Pancreas (tissue), 10 donors: ENCODE data around the gene LILRA6. TPM values are rescaled to one million over a fixed set of nuclear protein-coding genes. Genes with fewer than 3 reads are reported as not detected.

Source experiments
- ATAC-seq, 4 donors: fragments of 200-7000 bp; cut with Tn5 transposase; one replicate each; pipeline versions ENCODE4 v1.8.0 to v1.9.1; 2020; ENCODE audit warnings: mild to moderate bottlenecking in 4 of 4, moderate library complexity in 4 of 4
- DNase-seq, 6 donors: peaks; one replicate each; pipeline ENCODE4 v3.0.0-alpha.2; 2020
- FAIRE-seq: peaks from 2 replicates; lab custom pipeline; 2012; peaks lifted over from hg19 to GRCh38; lab: Jason Lieb, UNC
- H3K27ac ChIP-seq, 4 donors: fragments of 200-600 bp; sonication (generic); 1 replicate in 3 of 4; 2 replicates in 1 of 4; pipeline versions ENCODE4 v1.5.0 to v1.8.0; 2020
- H3K27me3 ChIP-seq, 4 donors: fragments of 200-600 bp; one replicate each; pipeline ENCODE4 v1.8.0; 2021
- H3K36me3 ChIP-seq, 3 donors: fragments of 200-600 bp; sonication (generic) in 1 of 3; one replicate each; pipeline versions ENCODE4 v1.5.0 to v1.8.0; 2020 to 2021
- H3K4me1 ChIP-seq, 3 donors: fragments of 200-600 bp; one replicate each; pipeline ENCODE4 v1.8.0; 2021
- H3K4me3 ChIP-seq, 4 donors: fragments of 200-600 bp; sonication (generic) in 2 of 4; one replicate each; pipeline versions ENCODE4 v1.5.0 to v1.8.0; 2020 to 2021
- H3K9me3 ChIP-seq, 4 donors: fragments of 200-600 bp; one replicate each; pipeline ENCODE4 v1.8.0; 2021
- CTCF ChIP-seq, 4 donors: fragments of 200-600 bp; sonication (generic) in 3 of 4; IDR thresholded peaks; one replicate each; pipeline versions ENCODE4 v1.5.0 to v1.8.0; 2021; ENCODE audit warnings: antibody characterized with exemption in 4 of 4
- WGBS, 2 donors: extraction: QIAGEN DNeasy Blood & Tissue Kit; methylation state at CpG; one replicate each; pipeline ENCODE4 v1.1.7; 2013; 5-methylcytosine and 5-hydroxymethylcytosine counted together
- intact Hi-C, 3 donors: fragments of 100-400 bp; cut with DNase I; formaldehyde crosslinking; loops; one replicate each; pipeline versions ENCODE4 v1.11.1 to v1.14.2; 2022
- polyA plus RNA-seq, 2 donors: library from polyadenylated mRNA; stranded (reverse); fragments of 200-250 nt; gene quantifications; one replicate each; pipeline ENCODE4 v1.2.3, GENCODE V29; 2013
- total RNA-seq, 6 donors: library from RNA; stranded (reverse); fragmentation: NEBNext Ultra II Directional in 4 of 6; extraction: Animal tissue kit (Norgen Biotek cat#: 25700) in 4 of 6; gene quantifications; one replicate each; pipeline versions ENCODE4 v1.2.1 to v1.2.4, GENCODE V29; 2021 to 2023
- donor health status: healthy with polysubstance abuse.
- donor health status: DM: no; HTN: no; CAD: no; lungs with moderate emphysema.
- donor health status: DM: no; HTN: no; CAD: no.
- donor health status: control.
- donor health status: control.
- donor health status: Bipolar disorder and iron deficiency.
- donor health status: DM: yes; HTN: yes; CAD: no.
- donor health status: DM: no; HTN: no; CAD: no.
- donor health status: DM: no; HTN: no; CAD: no.
- donor health status: DM: yes; HTN: yes; CAD: no.

Gene LILRA6
- total and polyA plus RNA-seq, 8 donors = 0.20 to 2.4 (median 0.36) TPM

- H3K36me3 ChIP-seq = peaks cover 0 to 6% (median 5%) of the 10 kb centered on the region in 3 donors
- no peaks in the 10 kb centered on the region for H3K27me3 ChIP-seq
- FAIRE-seq = no peak
- 52% methylated on average over 19 of the region's 19 CpGs for WGBS, 2 donors
- ATAC-seq = no peak
- peak in 2 of 6 donors; percentile 64 to 77 for DNase-seq
- H3K9me3 ChIP-seq = no peaks in the 10 kb centered on the region
- peak overlapping the region; percentile 98 to 100 (median 99) for H3K27ac ChIP-seq
- H3K4me3 ChIP-seq = peak overlapping the region; percentile 62 to 91 (median 78)
- H3K4me1 ChIP-seq = peaks cover 13 to 22% (median 21%) of the 10 kb centered on the region in 3 donors
- intact Hi-C loops = no loop called here
- no peak for TF ChIP-seq CTCF (IDR thresholded peaks at IDR 0.05)
These were observed 50.7 kb downstream of the LILRA6 start for GRCh38 chr19:54191811-54192453.

DNA sequence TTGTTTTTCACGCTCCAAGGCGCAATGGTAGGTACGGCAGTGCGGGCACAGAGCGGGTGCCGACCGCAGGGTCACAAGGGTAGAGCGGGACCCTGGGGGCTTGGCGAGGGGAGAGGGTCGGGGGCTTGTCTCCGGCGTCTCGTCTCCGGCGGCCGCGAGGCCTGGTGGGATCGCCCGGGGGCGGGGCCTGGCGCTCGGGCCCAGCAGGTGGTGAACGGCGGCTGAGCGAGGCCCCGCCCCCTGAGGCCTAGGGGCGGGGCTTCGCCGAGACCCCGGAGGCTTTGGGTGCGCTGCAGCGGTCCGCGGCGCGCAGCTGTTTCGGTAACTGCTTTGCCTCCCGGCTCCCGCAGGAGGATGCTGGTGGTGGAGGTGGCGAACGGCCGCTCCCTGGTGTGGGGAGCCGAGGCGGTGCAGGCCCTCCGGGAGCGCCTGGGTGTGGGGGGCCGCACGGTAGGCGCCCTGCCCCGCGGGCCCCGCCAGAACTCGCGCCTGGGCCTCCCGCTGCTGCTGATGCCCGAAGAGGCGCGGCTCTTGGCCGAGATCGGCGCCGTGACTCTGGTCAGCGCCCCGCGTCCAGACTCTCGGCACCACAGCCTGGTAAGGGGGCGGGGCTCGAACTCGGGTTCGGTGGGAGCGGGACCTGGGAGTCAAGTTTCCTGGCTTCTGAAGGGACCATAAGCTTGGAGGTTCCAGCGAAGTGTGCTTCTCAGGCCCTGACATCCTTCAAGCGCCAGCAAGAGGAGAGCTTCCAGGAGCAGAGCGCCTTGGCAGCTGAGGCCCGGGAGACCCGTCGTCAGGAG is 51.4 kb downstream of the LILRA6 start, which contains the start of gene TSEN34:
TSEN34 (plus strand) TSS at position 298 of the 800 bp plus-strand sequence; CDS start at position 355, 57 bp downstream.
- no peak for FAIRE-seq
- H3K4me3 ChIP-seq = peak within 1 kb of the TSS; percentile 62 to 91 (median 78)
- H3K27ac ChIP-seq = peak within 1 kb of the TSS; percentile 98 to 100 (median 99)
- peaks cover 0 to 6% (median 5%) of the 10 kb centered on the region in 3 donors for H3K36me3 ChIP-seq
- peak; percentile 40 to 57 (median 50) for ATAC-seq
- H3K4me1 ChIP-seq = peaks cover 17 to 27% (median 22%) of the 10 kb centered on the region in 3 donors
- WGBS, 2 donors = 0 to 1% methylated on average over 71 to 77 of the region's 77 CpGs
- no peak for TF ChIP-seq CTCF (IDR thresholded peaks at IDR 0.05)
- intact Hi-C loops = no loop called here
- DNase-seq = peak in 5 of 6 donors; percentile 71 to 96 (median 94)
- H3K27me3 ChIP-seq = no peaks in the 10 kb centered on the region
- H3K9me3 ChIP-seq = no peaks in the 10 kb centered on the region

GRCh38 chr19:54190503-54191010 is 52.0 kb downstream of the LILRA6 start:
- Histone ChIP-seq H3K36me3 (peaks cover 0 to 6% (median 5%) of the 10 kb centered on the region in 3 donors), H3K9me3 (no peaks in the 10 kb centered on the region), H3K27ac (peak overlapping the region; percentile 98 to 100 (median 99)), H3K4me3 (peak overlapping the region; percentile 62 to 91 (median 78)), H3K4me1 (peaks cover 22 to 34% (median 24%) of the 10 kb centered on the region in 3 donors), H3K27me3 (no peaks in the 10 kb centered on the region)
- ATAC-seq (peak; percentile 58 to 77 (median 67)), DNase-seq (peak; percentile 99 to 100 (median 100)), FAIRE-seq (peak; percentile 95)
- intact Hi-C loops = no loop called here
- no peak for TF ChIP-seq CTCF (IDR thresholded peaks at IDR 0.05)
- 0% methylated on average over 55 to 56 of the region's 56 CpGs for WGBS, 2 donors

DNA sequence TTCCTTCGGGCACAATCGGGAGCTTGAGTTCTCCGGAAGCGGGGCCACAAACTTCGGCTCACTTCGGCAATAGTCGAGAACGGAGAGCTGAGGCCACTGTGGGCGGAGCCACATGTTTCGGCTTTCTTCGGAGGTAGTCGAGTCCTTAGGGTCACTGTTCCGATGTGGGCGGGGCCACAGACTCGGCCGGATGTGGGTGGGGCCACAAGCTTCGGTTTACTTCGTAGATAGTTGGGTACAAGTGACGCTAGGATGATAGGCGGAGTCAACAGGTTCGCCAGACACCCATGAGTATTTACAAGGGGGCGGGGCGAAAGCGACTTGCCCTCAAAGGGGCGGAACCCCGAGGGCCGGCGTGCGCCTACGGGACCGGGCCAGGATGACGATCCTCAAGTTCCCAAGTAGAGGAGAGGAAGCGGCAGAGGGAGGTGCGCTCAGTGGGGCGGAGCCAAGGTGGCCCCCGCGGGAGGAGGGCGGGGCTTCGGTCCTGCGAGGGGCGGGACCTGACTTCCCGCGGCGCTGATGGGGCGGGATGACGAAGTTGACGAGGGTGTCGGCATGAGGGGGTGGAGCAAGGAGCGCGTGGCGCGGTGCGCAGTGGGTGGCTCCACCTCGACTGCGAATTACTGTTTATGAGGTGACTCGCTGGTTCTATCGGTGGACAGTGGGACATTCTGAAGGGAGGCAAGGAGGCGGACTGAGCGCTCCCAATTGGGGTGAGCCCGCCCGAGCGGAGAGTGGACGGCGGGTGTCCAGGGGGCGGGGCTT is 52.7 kb downstream of the LILRA6 start:
- ATAC-seq = peak; percentile 59 to 80 (median 69)
- Histone ChIP-seq H3K27ac (peak overlapping the region; percentile 98 to 100 (median 99)), H3K9me3 (no peaks in the 10 kb centered on the region), H3K36me3 (peaks cover 0 to 6% (median 5%) of the 10 kb centered on the region in 3 donors), H3K27me3 (no peaks in the 10 kb centered on the region), H3K4me1 (peaks cover 22 to 35% (median 25%) of the 10 kb centered on the region in 3 donors), H3K4me3 (peak overlapping the region; percentile 15 to 91 (median 72))
- DNase-seq = peak; percentile 98 to 100 (median 100)
- peak; percentile 99 for FAIRE-seq
- no peak for TF ChIP-seq CTCF (IDR thresholded peaks at IDR 0.05)
- WGBS, 2 donors = 0% methylated on average over 65 of the region's 65 CpGs
- intact Hi-C loops = no loop called here
